IPS-18c (cell line): ENCODE results near the gene SLC35E4.

ENCODE experiments used
- H3K4me3 ChIP-seq: 2 replicates; pipeline ENCODE4 v1.7.0; 2013; ENCODE audit warnings: low read depth, mild to moderate bottlenecking, low read length, moderate library complexity; ENCODE audit not compliant: insufficient read depth
- H3K9me3 ChIP-seq: one replicate; pipeline ENCODE4 v1.6.1; 2013; ENCODE audit warnings: mild to moderate bottlenecking, low read length, moderate library complexity; ENCODE audit not compliant: control insufficient read depth, insufficient read depth

SLC35E4 gene

GRCh38 chr22:30695351-30695851 is 59.8 kb downstream of the SLC35E4 start:
- Histone ChIP-seq H3K9me3 (no peaks in the 10 kb centered on the region), H3K4me3 (peak overlapping the region; percentile 83)

- H3K4me3 ChIP-seq, result no peak overlapping the region
- no peaks in the 10 kb centered on the region for H3K9me3 ChIP-seq
These were observed 60.5 kb downstream of the SLC35E4 start for GRCh38 chr22:30695871-30696655.
